ENCODE measurements around the gene LARP7.
"Not testable (repeated sequence)": the region's sequence is repeated elsewhere in the genome, so short reads cannot be mapped to it uniquely, and the experiment has no call there.

Gene LARP7

GRCh38 chr4:112650332-112650731 is 13.4 kb downstream of the LARP7 start:
- DNase-seq (ENCODE audit: low read depth in 2 of 2): no peak

GRCh38 chr4:112651641-112652040 is 14.7 kb downstream of the LARP7 start:
- no peak for DNase-seq (ENCODE audit: low read depth in 2 of 2)

GRCh38 chr4:112652216-112652615 is 15.3 kb downstream of the LARP7 start:
- DNase-seq (ENCODE audit: low read depth in 2 of 2): no peak

DNA sequence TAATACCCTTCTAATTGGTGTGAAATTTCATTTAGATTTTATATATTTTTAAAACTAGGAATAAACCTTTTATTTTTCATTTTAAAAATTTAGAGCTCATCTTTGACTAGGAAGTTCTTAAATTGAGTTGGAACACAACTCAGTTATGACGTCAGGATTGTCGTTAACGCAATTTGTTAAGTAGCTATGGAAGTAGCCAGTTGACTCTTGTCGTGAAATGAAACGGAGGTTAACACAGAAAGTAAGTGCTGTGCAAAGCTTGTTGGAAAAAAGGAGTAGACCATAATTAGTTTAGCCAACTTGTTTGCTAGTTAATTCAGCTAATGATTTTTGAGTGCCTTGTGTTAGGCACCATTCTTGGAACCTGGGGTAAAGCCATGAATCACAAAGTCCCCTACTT is 18.3 kb downstream of the LARP7 start:
- DNase-seq (ENCODE audit: low read depth in 2 of 2): no peak

GRCh38 chr4:112656115-112656514 is 19.2 kb downstream of the LARP7 start:
- not testable (repeated sequence) for DNase-seq (ENCODE audit: low read depth in 2 of 2)

DNA sequence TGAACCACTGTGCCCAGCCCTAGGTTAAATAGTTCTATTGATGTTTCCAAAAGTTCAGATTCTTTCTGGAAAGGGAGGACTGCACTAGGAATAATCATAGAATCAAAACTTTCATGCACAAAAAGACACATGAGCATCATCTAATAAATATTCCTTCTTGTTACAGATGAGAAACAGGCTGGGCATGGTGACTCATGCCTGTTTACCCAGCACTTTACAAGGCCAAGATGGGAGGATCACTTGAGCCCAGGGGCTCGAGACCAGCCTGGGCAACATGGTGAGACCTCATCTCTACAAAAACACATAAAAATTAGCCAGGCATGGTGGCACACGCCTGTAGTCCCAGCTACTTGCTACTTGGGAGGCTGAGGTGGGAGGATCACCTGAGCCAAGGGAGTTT is 27.7 kb downstream of the LARP7 start:
- no peak for DNase-seq (ENCODE audit: low read depth in 2 of 2)

DNA sequence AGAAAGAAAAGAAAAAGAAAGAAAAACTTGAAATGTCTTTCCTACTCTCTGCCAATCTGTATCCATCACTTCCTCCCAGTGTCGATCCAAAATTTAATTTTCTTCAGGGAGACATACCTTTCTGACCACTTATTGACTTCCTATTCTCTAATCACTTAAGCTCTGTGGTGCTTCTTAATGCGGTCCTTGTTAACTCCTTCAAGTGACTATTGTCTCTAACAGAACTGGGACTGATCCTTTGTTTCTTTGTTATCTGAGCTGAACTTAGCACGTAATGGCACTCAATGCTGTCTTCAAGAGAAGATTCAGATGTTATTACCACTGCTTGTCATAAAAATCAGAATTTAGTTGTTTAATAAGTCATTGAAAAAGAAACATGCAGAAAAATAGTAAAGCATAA is 31.2 kb downstream of the LARP7 start:
- DNase-seq (ENCODE audit: low read depth in 2 of 2): no peak

DNA sequence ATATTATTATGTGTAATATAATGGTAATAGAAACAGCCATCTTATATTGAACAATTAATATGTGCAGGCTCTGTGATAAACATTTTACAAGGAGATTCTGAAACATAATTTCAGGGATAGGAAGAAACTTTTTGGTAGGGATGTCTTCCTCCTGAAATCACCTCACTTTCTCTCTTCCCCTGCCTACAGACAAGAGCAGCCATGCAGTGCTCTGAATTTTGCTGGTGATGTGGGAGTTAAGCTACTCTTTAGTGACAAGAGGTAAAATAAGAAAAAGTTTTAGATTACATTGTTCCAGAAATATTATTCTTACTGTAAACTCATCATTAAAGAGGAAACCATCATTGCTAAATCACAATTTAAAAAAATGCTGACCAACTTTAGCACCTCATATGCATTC is 36.1 kb downstream of the LARP7 start:
- DNase-seq (ENCODE audit: low read depth in 2 of 2): no peak

GRCh38 chr4:112673686-112674085 is 36.7 kb downstream of the LARP7 start:
- DNase-seq (ENCODE audit: low read depth in 2 of 2): no peak

- DNase-seq (ENCODE audit: low read depth in 2 of 2): no peak
Measured at GRCh38 chr4:112674376-112674775, 37.4 kb downstream of the LARP7 start.

- no peak for DNase-seq (ENCODE audit: low read depth in 2 of 2)
Measured at GRCh38 chr4:112677519-112678091, 40.7 kb downstream of the LARP7 start.

DNA sequence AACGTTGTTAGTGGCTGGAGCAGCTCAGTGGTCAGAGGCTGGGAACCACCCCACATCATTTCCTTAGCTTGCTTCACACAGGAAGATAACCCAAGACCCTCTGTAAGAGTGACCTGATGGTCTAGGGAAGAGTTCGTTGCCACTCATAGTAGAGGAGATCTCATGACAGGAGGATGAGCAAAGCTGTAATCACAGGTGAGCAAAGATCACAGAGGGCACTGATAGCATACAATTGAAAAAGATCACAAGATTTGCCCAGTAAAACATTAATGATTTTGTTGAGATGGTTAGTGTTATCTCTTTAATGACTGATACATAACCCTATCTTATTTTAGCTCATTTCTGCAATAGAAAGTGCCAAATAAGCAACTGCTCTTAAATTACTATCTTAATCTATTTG is 44.1 kb downstream of the LARP7 start:
- no peak for DNase-seq (ENCODE audit: low read depth in 2 of 2)

GRCh38 chr4:112693507-112693906 is 56.6 kb downstream of the LARP7 start:
- no peak for DNase-seq (ENCODE audit: low read depth in 2 of 2)

DNA sequence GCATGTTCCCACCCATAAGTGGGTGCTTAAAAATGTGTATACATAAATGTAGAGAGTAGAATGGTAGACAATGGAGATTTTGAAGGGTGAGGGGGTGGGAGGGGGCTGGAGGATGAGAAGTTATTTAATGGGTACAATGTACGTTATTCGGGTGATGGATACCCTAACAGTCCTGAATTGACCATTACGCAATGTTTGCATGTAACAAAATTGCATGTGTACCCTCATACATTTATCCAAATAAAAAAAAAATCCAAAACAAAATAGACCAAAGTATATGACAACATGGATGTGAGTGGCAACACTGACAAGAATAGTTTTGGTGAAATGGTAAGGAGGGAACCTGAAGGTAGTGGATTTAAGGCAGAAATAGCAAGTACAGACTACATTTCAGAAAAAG is 63.7 kb downstream of the LARP7 start:
- DNase-seq (ENCODE audit: low read depth in 2 of 2): no peak

GRCh38 chr4:112702892-112703291 is 65.9 kb downstream of the LARP7 start:
- no peak for DNase-seq (ENCODE audit: low read depth in 2 of 2)

GRCh38 chr4:112704322-112704721 is 67.4 kb downstream of the LARP7 start:
- no peak for DNase-seq (ENCODE audit: low read depth in 2 of 2)

DNA sequence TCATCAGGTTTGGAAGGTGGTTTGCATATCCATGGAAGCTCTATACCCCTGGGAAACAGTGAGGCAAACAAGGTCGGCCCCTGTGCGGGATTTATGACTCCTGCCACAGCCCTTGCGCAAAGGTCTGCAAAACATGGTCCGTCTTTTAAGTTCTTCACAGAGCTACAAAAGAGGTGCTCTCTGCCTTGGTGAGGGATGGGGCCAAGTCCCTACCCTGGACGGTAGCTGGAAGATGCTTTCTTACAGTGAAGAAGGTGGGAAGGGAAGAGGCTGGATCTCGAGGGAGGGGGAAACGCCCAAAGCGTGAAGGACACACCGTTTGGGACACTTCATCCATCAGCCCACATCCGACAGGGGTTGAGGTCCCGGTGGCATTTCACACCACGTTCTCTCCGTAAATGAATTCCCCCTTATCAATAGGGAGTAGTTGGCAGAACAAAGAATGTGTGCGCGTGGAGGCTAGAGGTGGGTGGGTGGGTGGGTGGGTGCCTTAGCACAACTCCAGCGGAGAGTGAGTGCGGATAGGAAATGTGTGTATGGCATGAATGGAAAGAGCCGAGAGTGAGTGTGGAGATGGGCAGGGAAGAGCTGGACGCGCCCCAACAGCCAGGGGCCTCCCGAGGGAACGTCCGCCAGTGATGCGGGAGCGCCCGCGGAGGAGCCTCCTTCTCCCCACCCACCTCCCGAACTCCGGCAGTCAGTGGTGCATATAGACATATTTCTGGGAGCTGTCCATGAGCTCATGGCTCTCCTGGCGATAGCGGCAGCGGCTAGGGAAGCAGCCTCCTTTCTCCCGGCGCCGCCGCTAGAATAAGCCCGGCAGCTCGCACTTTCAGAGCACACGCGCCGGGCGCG is 68.3 kb downstream of the LARP7 start:
- peak; percentile 18 for DNase-seq (ENCODE audit: low read depth in 2 of 2)

DNA sequence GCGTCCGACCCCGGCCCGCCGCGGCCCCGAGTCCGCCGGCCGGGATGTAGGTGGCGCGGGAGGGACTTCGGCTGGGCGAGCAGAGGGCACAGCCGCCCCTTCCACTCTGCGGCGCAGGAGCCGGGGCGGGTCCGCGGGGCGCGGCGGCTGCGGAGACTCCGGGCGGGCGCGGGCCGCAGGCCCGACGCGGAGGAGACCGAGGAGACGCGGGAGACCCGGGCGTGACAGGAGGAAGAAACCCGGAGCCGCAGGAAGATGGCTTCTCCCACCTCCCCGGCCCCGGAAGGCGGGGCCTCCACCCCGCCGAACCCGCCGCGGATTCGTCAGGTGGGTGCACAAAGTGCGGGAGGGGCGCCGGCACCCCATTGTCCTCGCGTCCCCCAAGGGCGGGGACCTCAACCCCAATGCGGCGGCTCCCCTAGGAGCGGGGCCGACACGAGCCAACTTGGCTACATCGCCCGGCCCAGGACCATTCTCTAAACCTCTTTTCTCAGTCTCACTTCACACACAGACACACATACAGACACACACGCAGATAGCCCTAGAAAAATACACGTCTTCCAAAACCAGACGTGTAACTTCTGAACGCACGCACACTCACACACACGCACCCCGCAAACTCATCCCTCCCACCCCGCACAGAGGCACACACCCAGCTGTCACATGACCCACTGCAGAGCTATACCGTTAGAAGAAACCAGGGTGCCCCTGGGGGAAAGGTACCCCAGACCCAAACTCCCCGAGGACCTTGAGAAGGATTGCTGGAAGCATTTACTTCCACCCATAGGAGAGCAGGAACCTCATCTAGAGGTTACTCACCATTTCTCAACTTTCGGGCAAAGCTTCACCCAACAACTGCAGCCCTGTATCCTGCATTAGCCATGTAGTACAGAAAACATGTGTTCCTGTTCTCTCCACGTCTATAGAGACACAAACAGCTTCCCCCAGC is 69.2 kb downstream of the LARP7 start:
- DNase-seq (ENCODE audit: low read depth in 2 of 2): not testable (repeated sequence)

- no peak for DNase-seq (ENCODE audit: low read depth in 2 of 2)
Measured at GRCh38 chr4:112706840-112707207, 69.9 kb downstream of the LARP7 start.

Data from fibroblast of skin of left biceps (primary cell).